GM23338 (cell line): ENCODE data around the gene LARGE1.

Experiments
- CREB1 ChIP-seq: fragments of 250-450 bp; sonication (Bioruptor Pico); IDR thresholded peaks from 2 replicates; pipeline ENCODE4 v1.5.0; 2020; ENCODE audit warnings: low read depth, mild to moderate bottlenecking, moderate library complexity
- CTCF ChIP-seq, 2 experiments: fragments of 200-600 bp in 1 of 2; sonication (generic) in 1 of 2; conservative IDR thresholded peaks; 2 replicates each; pipeline versions ENCODE4 v1.5.1 to v1.6.1; 2016 to 2017; ENCODE audit warnings: antibody characterized with exemption in 2 of 2, low read depth in 2 of 2, mild to moderate bottlenecking in 2 of 2, moderate library complexity in 1 of 2
- EZH2 ChIP-seq: fragments of 200-600 bp; sonication (generic); IDR thresholded peaks from one replicate; pipeline ENCODE4 v1.8.0; 2017; ENCODE audit warnings: antibody characterized with exemption, mild to moderate bottlenecking, low read depth; ENCODE audit not compliant: unreplicated experiment
- EZH2phosphoT487 ChIP-seq: fragments of 200-600 bp; sonication (generic); IDR thresholded peaks from one replicate; pipeline ENCODE4 v1.8.1; 2018; ENCODE audit warnings: antibody characterized with exemption; ENCODE audit not compliant: unreplicated experiment
- JUNB ChIP-seq: IDR thresholded peaks from one replicate; pipeline ENCODE4 v1.6.1; 2016; ENCODE audit warnings: antibody characterized with exemption; ENCODE audit not compliant: unreplicated experiment
- NANOG ChIP-seq: IDR thresholded peaks from 2 replicates; pipeline ENCODE4 v1.6.1; 2016; ENCODE audit warnings: antibody characterized with exemption, borderline replicate concordance
- POLR2AphosphoS5 ChIP-seq: IDR thresholded peaks from 2 replicates; pipeline ENCODE4 v1.6.1; 2016; ENCODE audit warnings: antibody characterized with exemption, low read depth
- REST ChIP-seq: IDR thresholded peaks from one replicate; pipeline ENCODE4 v1.6.1; 2018; ENCODE audit warnings: antibody characterized with exemption; ENCODE audit not compliant: unreplicated experiment
- STAT1 ChIP-seq: IDR thresholded peaks from one replicate; pipeline ENCODE4 v1.6.1; 2016; ENCODE audit warnings: antibody characterized with exemption; ENCODE audit not compliant: unreplicated experiment
- ZNF114 ChIP-seq: fragments of 250-450 bp; sonication (Bioruptor Pico); IDR thresholded peaks from 2 replicates; pipeline ENCODE4 v1.5.0; 2020; ENCODE audit warnings: mild to moderate bottlenecking, moderate library complexity

- no peak for TF ChIP-seq CTCF (conservative IDR thresholded peaks at IDR 0.05; ENCODE audit: low read depth in 2 of 2)
- TF ChIP-seq NANOG: no peak
- no peak for TF ChIP-seq POLR2AphosphoS5
- no peak for TF ChIP-seq EZH2phosphoT487
- no peak for TF ChIP-seq EZH2
- no peak for TF ChIP-seq JUNB
- no peak for TF ChIP-seq CREB1 (CRISPR knock-in tag)
- TF ChIP-seq ZNF114: no peak
- no peak for TF ChIP-seq REST
- TF ChIP-seq STAT1: no peak
Measured at GRCh38 chr22:33393432-33393831, 526.8 kb downstream of the LARGE1 start.
